K562 (cell line): ENCODE measurements around the gene SLC26A8. TPM values are rescaled to one million over a fixed set of nuclear protein-coding genes. Genes with fewer than 3 reads are reported as not detected.

Source experiments
- ARHGAP35 ChIP-seq: fragments of 450-650 bp; IDR thresholded peaks from 2 replicates; pipeline ENCODE4 v1.6.1; 2018; ENCODE audit not compliant: partially characterized antibody
- BCL6 ChIP-seq: fragments of 250-450 bp; sonication (Bioruptor Pico); IDR thresholded peaks from 2 replicates; pipeline ENCODE4 v1.4.0; 2020
- CBFA2T2 ChIP-seq: fragments of 450-650 bp; conservative IDR thresholded peaks from 2 replicates; pipeline ENCODE4 v1.6.1; 2017; ENCODE audit warnings: mild to moderate bottlenecking
- KDM5B ChIP-seq: fragments of 200-600 bp; sonication (generic); IDR thresholded peaks from 2 replicates; pipeline ENCODE4 v1.6.1; 2012; ENCODE audit warnings: low read depth, mild to moderate bottlenecking, moderate library complexity, low read length, control low read depth, inconsistent platforms; ENCODE audit not compliant: insufficient replicate concordance
- MAZ ChIP-seq, 2 experiments: fragments of 450-650 bp in 1 of 2; sonication (generic) in 1 of 2; formaldehyde crosslinking; IDR thresholded peaks in 1 of 2; conservative IDR thresholded peaks in 1 of 2; 2 replicates each; pipeline versions ENCODE4 v1.4.0 to v1.5.0; 2020; ENCODE audit warnings: mild to moderate bottlenecking in 1 of 2, missing genetic modification reagents in 1 of 2
- MEF2A ChIP-seq: IDR thresholded peaks from 2 replicates; pipeline ENCODE4 v1.6.1; 2011; ENCODE audit warnings: low read depth, mild to moderate bottlenecking, low read length, moderate library complexity; ENCODE audit not compliant: control insufficient read depth
- RBBP5 ChIP-seq: fragments of 200-600 bp; sonication (generic); IDR thresholded peaks from 2 replicates; pipeline ENCODE4 v1.6.1; 2012; ENCODE audit warnings: borderline replicate concordance, mild to moderate bottlenecking, low read length, control low read depth, inconsistent platforms; ENCODE audit not compliant: insufficient read depth, poor library complexity, severe bottlenecking
- RNF2 ChIP-seq: sonication (generic); IDR thresholded peaks from 2 replicates; pipeline ENCODE4 v1.6.1; 2016
- SMAD3 ChIP-seq: fragments of 450-650 bp; formaldehyde crosslinking; conservative IDR thresholded peaks from 2 replicates; pipeline ENCODE4 v1.4.0; 2020; ENCODE audit warnings: mild to moderate bottlenecking
- SNRNP70 ChIP-seq: fragments of 200-400 bp; formaldehyde crosslinking; optimal IDR thresholded peaks from 2 replicates; pipeline ENCODE3; 2017; ENCODE audit warnings: low read depth, low read length
- TCF3 ChIP-seq: sonication (generic); formaldehyde crosslinking; IDR thresholded peaks from 2 replicates; pipeline ENCODE4 v1.4.0; 2020; ENCODE audit warnings: mild to moderate bottlenecking, missing genetic modification reagents
- ZBTB7A ChIP-seq: IDR thresholded peaks from 2 replicates; pipeline ENCODE4 v1.6.1; 2011; ENCODE audit warnings: low read depth, mild to moderate bottlenecking, low read length, moderate library complexity, borderline replicate concordance; ENCODE audit not compliant: control insufficient read depth
- ZNF354B ChIP-seq: fragments of 250-450 bp; sonication (Bioruptor Pico); IDR thresholded peaks from 2 replicates; pipeline ENCODE4 v1.4.0; 2020
- ZNF766 ChIP-seq: fragments of 200-800 bp; sonication (Bioruptor generic); conservative IDR thresholded peaks from 2 replicates; pipeline ENCODE4 v1.6.1; 2016; ENCODE audit warnings: missing genetic modification characterization, missing compliant biosample characterization
- polyA plus RNA-seq, 8 experiments: library from polyadenylated mRNA; depleted of rRNA in 4 of 8; stranded (reverse) in 5 of 8; unstranded in 3 of 8; fragments of >200 nt; fragmentation: Nextera tagmentation in 2 of 8; fragmentation: Illumina TruSeq in 1 of 8; extraction: Ambion mirVana in 2 of 8; extraction: Trizol in 1 of 8; gene quantifications; 2 replicates each; pipeline versions ENCODE4 v1.2.1 to v1.2.3, GENCODE V29; 2011 to 2014; ENCODE audit warnings: inconsistent platforms in 1 of 8, missing spikeins in 1 of 8
- total RNA-seq, 7 experiments: library from RNA; depleted of rRNA in 6 of 7; stranded (reverse); fragments of >200 nt in 6 of 7; fragmentation: Illumina TruSeq in 2 of 7; extraction: Trizol in 2 of 7; gene quantifications; 2 replicates each; pipeline versions ENCODE4 v1.2.1 to v1.2.3, GENCODE V29; 2011 to 2021; ENCODE audit warnings: low replicate concordance in 1 of 7
- TF ChIP-seq, protein P1 (sequence below): fragments of 450-650 bp; IDR thresholded peaks from 2 replicates; pipeline ENCODE4 v1.6.1; 2016; ENCODE audit warnings: missing biosample characterization, missing genetic modification characterization
- TF ChIP-seq, protein P2 (sequence below): conservative IDR thresholded peaks from 2 replicates; pipeline ENCODE4 v1.6.1; 2011; ENCODE audit warnings: low read depth, mild to moderate bottlenecking, low read length; ENCODE audit not compliant: control insufficient read depth
- TF ChIP-seq, protein P3 (sequence below): IDR thresholded peaks from 2 replicates; pipeline ENCODE4 v1.6.1; 2011; ENCODE audit warnings: borderline replicate concordance, low read depth, mild to moderate bottlenecking, moderate library complexity, low read length; ENCODE audit not compliant: insufficient read depth, poor library complexity, severe bottlenecking
- TF ChIP-seq, protein P4 (sequence below), 3 experiments: IDR thresholded peaks in 2 of 3; conservative IDR thresholded peaks in 1 of 3; 2 replicates each; pipeline ENCODE4 v1.5.1; 2011 to 2012; ENCODE audit warnings: low read length in 3 of 3, mild to moderate bottlenecking in 3 of 3, control low read depth in 2 of 3, improper control_type of control experiment in 1 of 3, inconsistent platforms in 1 of 3, low read depth in 1 of 3, mixed read lengths in 1 of 3, moderate library complexity in 1 of 3; ENCODE audit not compliant: insufficient read depth in 2 of 3
- TF ChIP-seq, protein P5 (sequence below): fragments of 250-450 bp; sonication (Bioruptor Pico); IDR thresholded peaks from 2 replicates; pipeline ENCODE4 v1.4.0; 2020; ENCODE audit warnings: borderline replicate concordance

Gene SLC26A8
- total and polyA plus RNA-seq, 9 of the 15 experiments (the other 6 are each of a cell fraction or from before 2014, with no cell fraction given): not detected

DNA sequence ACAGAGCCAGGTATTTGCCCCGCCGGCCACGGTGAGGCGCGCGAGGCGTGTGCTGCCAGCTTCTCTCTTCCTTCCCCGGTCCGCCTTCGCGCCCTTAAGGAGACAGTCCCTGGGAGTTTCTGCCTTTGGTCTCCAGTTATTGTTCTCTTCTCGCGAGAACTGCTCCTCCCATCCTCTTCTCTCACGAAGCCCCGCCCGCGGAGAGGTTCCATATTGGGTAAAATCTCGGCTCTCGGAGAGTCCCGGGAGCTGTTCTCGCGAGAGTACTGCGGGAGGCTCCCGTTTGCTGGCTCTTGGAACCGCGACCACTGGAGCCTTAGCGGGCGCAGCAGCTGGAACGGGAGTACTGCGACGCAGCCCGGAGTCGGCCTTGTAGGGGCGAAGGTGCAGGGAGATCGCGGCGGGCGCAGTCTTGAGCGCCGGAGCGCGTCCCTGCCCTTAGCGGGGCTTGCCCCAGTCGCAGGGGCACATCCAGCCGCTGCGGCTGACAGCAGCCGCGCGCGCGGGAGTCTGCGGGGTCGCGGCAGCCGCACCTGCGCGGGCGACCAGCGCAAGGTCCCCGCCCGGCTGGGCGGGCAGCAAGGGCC lies 3.2 kb upstream of the SLC26A8 start, which contains the start of gene MAPK14 (continued):
- TF ChIP-seq, protein P1, sequence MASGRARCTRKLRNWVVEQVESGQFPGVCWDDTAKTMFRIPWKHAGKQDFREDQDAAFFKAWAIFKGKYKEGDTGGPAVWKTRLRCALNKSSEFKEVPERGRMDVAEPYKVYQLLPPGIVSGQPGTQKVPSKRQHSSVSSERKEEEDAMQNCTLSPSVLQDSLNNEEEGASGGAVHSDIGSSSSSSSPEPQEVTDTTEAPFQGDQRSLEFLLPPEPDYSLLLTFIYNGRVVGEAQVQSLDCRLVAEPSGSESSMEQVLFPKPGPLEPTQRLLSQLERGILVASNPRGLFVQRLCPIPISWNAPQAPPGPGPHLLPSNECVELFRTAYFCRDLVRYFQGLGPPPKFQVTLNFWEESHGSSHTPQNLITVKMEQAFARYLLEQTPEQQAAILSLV: no peak
- TF ChIP-seq ARHGAP35 (peak; percentile 99), KDM5B (peak; percentile 95), TCF3 (CRISPR knock-in tag) (peak; percentile 47; the same call in 1 of the 2 replicates), ZBTB7A (peak; percentile 86; the same call in 1 of the 2 replicates), SMAD3 (no peak), MEF2A (no peak), BCL6 (CRISPR knock-in tag) (0 out of 2 replicates have a peak, but pooled peaks have one; percentile 36), ZNF354B (no peak), RBBP5 (peak; percentile 88), RNF2 (peak; percentile 46; the same call in 1 of the 2 replicates), SNRNP70 (no peak), ZNF766 (CRISPR knock-in tag) (no peak), CBFA2T2 (no peak), MAZ (CRISPR knock-in tag; conservative IDR thresholded peaks at IDR 0.05 in 1 of 2, IDR thresholded peaks at IDR 0.05 in 1 of 2) (peak; percentile 85 to 98)
- TF ChIP-seq, protein P2, sequence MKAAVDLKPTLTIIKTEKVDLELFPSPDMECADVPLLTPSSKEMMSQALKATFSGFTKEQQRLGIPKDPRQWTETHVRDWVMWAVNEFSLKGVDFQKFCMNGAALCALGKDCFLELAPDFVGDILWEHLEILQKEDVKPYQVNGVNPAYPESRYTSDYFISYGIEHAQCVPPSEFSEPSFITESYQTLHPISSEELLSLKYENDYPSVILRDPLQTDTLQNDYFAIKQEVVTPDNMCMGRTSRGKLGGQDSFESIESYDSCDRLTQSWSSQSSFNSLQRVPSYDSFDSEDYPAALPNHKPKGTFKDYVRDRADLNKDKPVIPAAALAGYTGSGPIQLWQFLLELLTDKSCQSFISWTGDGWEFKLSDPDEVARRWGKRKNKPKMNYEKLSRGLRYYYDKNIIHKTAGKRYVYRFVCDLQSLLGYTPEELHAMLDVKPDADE: peak; percentile 40
- TF ChIP-seq, protein P3, sequence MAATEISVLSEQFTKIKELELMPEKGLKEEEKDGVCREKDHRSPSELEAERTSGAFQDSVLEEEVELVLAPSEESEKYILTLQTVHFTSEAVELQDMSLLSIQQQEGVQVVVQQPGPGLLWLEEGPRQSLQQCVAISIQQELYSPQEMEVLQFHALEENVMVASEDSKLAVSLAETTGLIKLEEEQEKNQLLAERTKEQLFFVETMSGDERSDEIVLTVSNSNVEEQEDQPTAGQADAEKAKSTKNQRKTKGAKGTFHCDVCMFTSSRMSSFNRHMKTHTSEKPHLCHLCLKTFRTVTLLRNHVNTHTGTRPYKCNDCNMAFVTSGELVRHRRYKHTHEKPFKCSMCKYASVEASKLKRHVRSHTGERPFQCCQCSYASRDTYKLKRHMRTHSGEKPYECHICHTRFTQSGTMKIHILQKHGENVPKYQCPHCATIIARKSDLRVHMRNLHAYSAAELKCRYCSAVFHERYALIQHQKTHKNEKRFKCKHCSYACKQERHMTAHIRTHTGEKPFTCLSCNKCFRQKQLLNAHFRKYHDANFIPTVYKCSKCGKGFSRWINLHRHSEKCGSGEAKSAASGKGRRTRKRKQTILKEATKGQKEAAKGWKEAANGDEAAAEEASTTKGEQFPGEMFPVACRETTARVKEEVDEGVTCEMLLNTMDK: peak; percentile 14
- TF ChIP-seq, protein P4, sequence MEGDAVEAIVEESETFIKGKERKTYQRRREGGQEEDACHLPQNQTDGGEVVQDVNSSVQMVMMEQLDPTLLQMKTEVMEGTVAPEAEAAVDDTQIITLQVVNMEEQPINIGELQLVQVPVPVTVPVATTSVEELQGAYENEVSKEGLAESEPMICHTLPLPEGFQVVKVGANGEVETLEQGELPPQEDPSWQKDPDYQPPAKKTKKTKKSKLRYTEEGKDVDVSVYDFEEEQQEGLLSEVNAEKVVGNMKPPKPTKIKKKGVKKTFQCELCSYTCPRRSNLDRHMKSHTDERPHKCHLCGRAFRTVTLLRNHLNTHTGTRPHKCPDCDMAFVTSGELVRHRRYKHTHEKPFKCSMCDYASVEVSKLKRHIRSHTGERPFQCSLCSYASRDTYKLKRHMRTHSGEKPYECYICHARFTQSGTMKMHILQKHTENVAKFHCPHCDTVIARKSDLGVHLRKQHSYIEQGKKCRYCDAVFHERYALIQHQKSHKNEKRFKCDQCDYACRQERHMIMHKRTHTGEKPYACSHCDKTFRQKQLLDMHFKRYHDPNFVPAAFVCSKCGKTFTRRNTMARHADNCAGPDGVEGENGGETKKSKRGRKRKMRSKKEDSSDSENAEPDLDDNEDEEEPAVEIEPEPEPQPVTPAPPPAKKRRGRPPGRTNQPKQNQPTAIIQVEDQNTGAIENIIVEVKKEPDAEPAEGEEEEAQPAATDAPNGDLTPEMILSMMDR (IDR thresholded peaks at IDR 0.05 in 2 of 3, conservative IDR thresholded peaks at IDR 0.05 in 1 of 3; ENCODE audit: insufficient read depth in 2 of 3, low read depth in 1 of 3, low read length in 3 of 3): peak; percentile 95 to 98 (median 97)
- TF ChIP-seq, protein P5, sequence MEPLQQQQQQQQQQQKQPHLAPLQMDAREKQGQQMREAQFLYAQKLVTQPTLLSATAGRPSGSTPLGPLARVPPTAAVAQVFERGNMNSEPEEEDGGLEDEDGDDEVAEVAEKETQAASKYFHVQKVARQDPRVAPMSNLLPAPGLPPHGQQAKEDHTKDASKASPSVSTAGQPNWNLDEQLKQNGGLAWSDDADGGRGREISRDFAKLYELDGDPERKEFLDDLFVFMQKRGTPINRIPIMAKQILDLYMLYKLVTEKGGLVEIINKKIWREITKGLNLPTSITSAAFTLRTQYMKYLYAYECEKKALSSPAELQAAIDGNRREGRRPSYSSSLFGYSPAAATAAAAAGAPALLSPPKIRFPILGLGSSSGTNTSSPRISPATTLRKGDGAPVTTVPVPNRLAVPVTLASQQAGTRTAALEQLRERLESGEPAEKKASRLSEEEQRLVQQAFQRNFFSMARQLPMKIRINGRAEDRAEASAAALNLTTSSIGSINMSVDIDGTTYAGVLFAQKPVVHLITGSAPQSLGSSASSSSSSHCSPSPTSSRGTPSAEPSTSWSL (CRISPR knock-in tag): peak; percentile 92; the same call in 1 of the 2 replicates
